Measurements from ENCODE around the gene ICAM1. TPM values are rescaled to one million over a fixed set of nuclear protein-coding genes. Genes with fewer than 3 reads are reported as not detected.
"Not testable (repeated sequence)": the region's sequence is repeated elsewhere in the genome, so short reads cannot be mapped to it uniquely, and the experiment has no call there.

Gene ICAM1
- total RNA-seq, 1 experiment from 2014 or later = 2.3 TPM

DNA sequence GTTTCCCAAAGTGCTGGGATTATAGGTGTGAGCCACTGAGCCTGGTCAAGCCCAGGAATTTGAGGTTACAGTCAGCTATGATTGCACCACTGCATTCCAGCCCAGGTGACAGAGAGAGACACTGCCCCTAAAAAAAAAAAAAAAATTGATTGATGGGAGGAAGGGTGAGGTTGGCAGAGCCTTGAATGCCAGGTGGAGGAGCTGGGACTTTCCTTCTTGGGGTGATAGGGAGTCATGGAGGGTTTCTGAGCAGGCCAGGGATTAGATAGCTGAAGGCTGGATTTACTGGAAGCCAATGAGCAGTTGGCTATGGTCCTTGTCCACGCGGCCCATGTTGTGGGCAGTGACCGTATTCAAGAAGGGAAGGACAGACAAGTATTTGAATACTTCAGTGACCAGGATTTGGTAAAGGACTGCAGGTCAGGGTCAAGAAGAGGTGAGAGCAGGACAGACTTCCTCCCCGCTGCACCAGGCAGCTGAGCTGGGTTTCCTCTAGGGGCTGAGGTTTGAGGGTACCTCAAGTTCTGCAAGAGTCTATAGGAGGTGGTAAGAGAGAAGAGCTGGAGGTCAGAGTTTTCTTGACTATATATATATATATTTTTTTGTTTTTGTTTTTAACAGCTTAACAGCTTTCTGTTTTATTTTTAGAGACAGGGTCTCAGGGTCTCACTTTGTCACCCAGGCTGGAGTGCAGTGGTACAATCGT lies 9.0 kb downstream of the ICAM1 start:
- Histone ChIP-seq H3K14ac (ENCODE audit: insufficient read depth, low read length) (no peak overlapping the region), H3K79me2 (ENCODE audit: insufficient read depth, low read length) (no peaks in the 10 kb centered on the region), H2AFZ (ENCODE audit: low read length) (no peak overlapping the region), H2BK12ac (ENCODE audit: insufficient read length, low read depth, low read length) (no peak overlapping the region), H2BK20ac (ENCODE audit: low read depth, low read length, poor library complexity, severe bottlenecking) (no peak overlapping the region), H3K4me2 (ENCODE audit: insufficient read depth, insufficient read length, low read length) (no peak overlapping the region), H3K4me1 (ENCODE audit: insufficient read depth, low read length) (no peaks in the 10 kb centered on the region), H3K9me3 (ENCODE audit: control insufficient read depth, low read depth, low read length) (no peaks in the 10 kb centered on the region), H3K23ac (ENCODE audit: insufficient read length, low read depth, low read length) (no peak overlapping the region), H3T11ph (ENCODE audit: low read length) (no peak overlapping the region), H3K79me1 (ENCODE audit: insufficient read depth, low read depth, low read length, poor library complexity, severe bottlenecking) (no peaks in the 10 kb centered on the region), H2BK120ac (ENCODE audit: low read depth, low read length, poor library complexity, severe bottlenecking) (no peak overlapping the region), H3K27ac (ENCODE audit: insufficient read length, low read depth, low read length) (no peak overlapping the region), H3K23me2 (ENCODE audit: insufficient read length, low read depth, low read length, poor library complexity, severe bottlenecking) (no peaks in the 10 kb centered on the region), H4K5ac (ENCODE audit: insufficient read length, low read depth, low read length) (no peak overlapping the region), H3K18ac (ENCODE audit: insufficient read length, low read depth, low read length) (no peak overlapping the region), H2BK15ac (ENCODE audit: low read depth, low read length) (no peak overlapping the region), H2BK5ac (ENCODE audit: insufficient read length, low read length) (no peak overlapping the region), H3K27me3 (ENCODE audit: insufficient read depth, low read length) (no peaks in the 10 kb centered on the region), H4K91ac (ENCODE audit: insufficient read length, low read depth, low read length) (no peak overlapping the region), H3K9ac (ENCODE audit: extremely low read depth, insufficient read length, low read length) (no peak overlapping the region), H4K8ac (replicated peaks; ENCODE audit: insufficient read length, low read depth, low read length) (no peak overlapping the region), H3K56ac (ENCODE audit: insufficient read length, low read depth, low read length) (no peak overlapping the region), H2AK5ac (ENCODE audit: insufficient read length, low read length) (no peak overlapping the region), H4K20me1 (ENCODE audit: control insufficient read depth, insufficient read depth, insufficient read length) (no peaks in the 10 kb centered on the region), H3K4ac (ENCODE audit: low read depth, low read length) (no peak overlapping the region)
- Mint-ChIP-seq H3K36me3 (ENCODE audit: insufficient read depth in 1 of 3, low read depth in 3 of 3) (peaks cover 0 to under 1% (median 0%) of the 10 kb centered on the region in 3 experiments; a peak in 1 of 7 replicates), H3K9me3 (no peaks in the 10 kb centered on the region), H3K27me3 (ENCODE audit: low read depth) (peaks cover 3% of the 10 kb centered on the region), H3K4me3 (no peak overlapping the region; a peak in 1 of 5 replicates), H3K4me1 (peaks cover 0 to 12% of the 10 kb centered on the region in 2 experiments; a peak in 2 of 4 replicates), H3K27ac (no peak overlapping the region; a peak in 1 of 7 replicates)
- TF ChIP-seq, protein P1, sequence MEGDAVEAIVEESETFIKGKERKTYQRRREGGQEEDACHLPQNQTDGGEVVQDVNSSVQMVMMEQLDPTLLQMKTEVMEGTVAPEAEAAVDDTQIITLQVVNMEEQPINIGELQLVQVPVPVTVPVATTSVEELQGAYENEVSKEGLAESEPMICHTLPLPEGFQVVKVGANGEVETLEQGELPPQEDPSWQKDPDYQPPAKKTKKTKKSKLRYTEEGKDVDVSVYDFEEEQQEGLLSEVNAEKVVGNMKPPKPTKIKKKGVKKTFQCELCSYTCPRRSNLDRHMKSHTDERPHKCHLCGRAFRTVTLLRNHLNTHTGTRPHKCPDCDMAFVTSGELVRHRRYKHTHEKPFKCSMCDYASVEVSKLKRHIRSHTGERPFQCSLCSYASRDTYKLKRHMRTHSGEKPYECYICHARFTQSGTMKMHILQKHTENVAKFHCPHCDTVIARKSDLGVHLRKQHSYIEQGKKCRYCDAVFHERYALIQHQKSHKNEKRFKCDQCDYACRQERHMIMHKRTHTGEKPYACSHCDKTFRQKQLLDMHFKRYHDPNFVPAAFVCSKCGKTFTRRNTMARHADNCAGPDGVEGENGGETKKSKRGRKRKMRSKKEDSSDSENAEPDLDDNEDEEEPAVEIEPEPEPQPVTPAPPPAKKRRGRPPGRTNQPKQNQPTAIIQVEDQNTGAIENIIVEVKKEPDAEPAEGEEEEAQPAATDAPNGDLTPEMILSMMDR (conservative IDR thresholded peaks at IDR 0.05) = no peak
- no peak for DNase-seq
- no CpG with 5 or more reads among the region's 5 CpGs for WGBS (ENCODE audit: extremely low coverage, insufficient read length, low lambda C conversion rate)

DNA sequence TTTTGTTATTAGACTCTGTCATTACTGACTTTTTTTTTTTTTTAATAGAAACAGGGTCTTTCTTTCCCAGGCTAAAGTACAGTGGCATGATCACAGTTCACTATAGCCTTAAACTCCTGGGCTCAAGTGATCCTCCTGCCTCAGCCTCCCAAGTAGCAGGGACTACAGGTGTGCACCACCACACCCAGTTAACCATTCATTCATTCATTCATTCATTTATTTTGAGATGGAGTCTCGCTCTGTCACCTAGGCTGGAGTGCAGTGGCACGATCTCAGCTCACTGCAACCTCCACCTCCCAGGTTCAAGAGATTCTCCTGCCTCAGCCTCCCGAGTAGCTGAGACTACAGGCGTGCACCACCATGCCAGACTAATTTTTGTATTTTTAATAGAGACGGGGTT lies 11.1 kb downstream of the ICAM1 start:
- H2BK120ac ChIP-seq (ENCODE audit: low read depth, low read length, poor library complexity, severe bottlenecking); H3K27ac Mint-ChIP-seq; H2BK20ac ChIP-seq (ENCODE audit: low read depth, low read length, poor library complexity, severe bottlenecking); DNase-seq; H2AFZ ChIP-seq (ENCODE audit: low read length); H3K4me2 ChIP-seq (ENCODE audit: insufficient read depth, insufficient read length, low read length); H4K8ac ChIP-seq (replicated peaks; ENCODE audit: insufficient read length, low read depth, low read length); H3K79me1 ChIP-seq (ENCODE audit: insufficient read depth, low read depth, low read length, poor library complexity, severe bottlenecking); H4K91ac ChIP-seq (ENCODE audit: insufficient read length, low read depth, low read length); H3K27ac ChIP-seq (ENCODE audit: insufficient read length, low read depth, low read length); H3K9me3 ChIP-seq (ENCODE audit: control insufficient read depth, low read depth, low read length); H2BK12ac ChIP-seq (ENCODE audit: insufficient read length, low read depth, low read length); H2BK15ac ChIP-seq (ENCODE audit: low read depth, low read length); H3K4me1 ChIP-seq (ENCODE audit: insufficient read depth, low read length); H3K23me2 ChIP-seq (ENCODE audit: insufficient read length, low read depth, low read length, poor library complexity, severe bottlenecking); H3K18ac ChIP-seq (ENCODE audit: insufficient read length, low read depth, low read length); H3K79me2 ChIP-seq (ENCODE audit: insufficient read depth, low read length); H3K9ac ChIP-seq (ENCODE audit: extremely low read depth, insufficient read length, low read length); H4K5ac ChIP-seq (ENCODE audit: insufficient read length, low read depth, low read length); H3K56ac ChIP-seq (ENCODE audit: insufficient read length, low read depth, low read length); H3K9me3 Mint-ChIP-seq; H2AK5ac ChIP-seq (ENCODE audit: insufficient read length, low read length); H3K36me3 Mint-ChIP-seq (ENCODE audit: insufficient read depth in 1 of 3, low read depth in 3 of 3); H3K23ac ChIP-seq (ENCODE audit: insufficient read length, low read depth, low read length); H3K4ac ChIP-seq (ENCODE audit: low read depth, low read length); H4K20me1 ChIP-seq (ENCODE audit: control insufficient read depth, insufficient read depth, insufficient read length); H3K14ac ChIP-seq (ENCODE audit: insufficient read depth, low read length); H2BK5ac ChIP-seq (ENCODE audit: insufficient read length, low read length); H3T11ph ChIP-seq (ENCODE audit: low read length); H3K27me3 ChIP-seq (ENCODE audit: insufficient read depth, low read length); H3K4me3 Mint-ChIP-seq: not testable (repeated sequence)
- Mint-ChIP-seq H3K4me1 (peaks cover 0 to 14% of the 10 kb centered on the region in 2 experiments; a peak in 2 of 4 replicates), H3K27me3 (ENCODE audit: low read depth) (peaks cover 23% of the 10 kb centered on the region)
- WGBS (ENCODE audit: extremely low coverage, insufficient read length, low lambda C conversion rate) = no CpG with 5 or more reads among the region's 5 CpGs
